Activated CD4-positive, alpha-beta T cell treated with anti-CD3 and anti-CD28 coated beads for 48 hours (primary cell): ENCODE results near the gene C4orf50.

ENCODE experiments used
- DNase-seq: peaks from one replicate; pipeline ENCODE4 v3.0.0-alpha.2; 2020

C4orf50 gene

DNA sequence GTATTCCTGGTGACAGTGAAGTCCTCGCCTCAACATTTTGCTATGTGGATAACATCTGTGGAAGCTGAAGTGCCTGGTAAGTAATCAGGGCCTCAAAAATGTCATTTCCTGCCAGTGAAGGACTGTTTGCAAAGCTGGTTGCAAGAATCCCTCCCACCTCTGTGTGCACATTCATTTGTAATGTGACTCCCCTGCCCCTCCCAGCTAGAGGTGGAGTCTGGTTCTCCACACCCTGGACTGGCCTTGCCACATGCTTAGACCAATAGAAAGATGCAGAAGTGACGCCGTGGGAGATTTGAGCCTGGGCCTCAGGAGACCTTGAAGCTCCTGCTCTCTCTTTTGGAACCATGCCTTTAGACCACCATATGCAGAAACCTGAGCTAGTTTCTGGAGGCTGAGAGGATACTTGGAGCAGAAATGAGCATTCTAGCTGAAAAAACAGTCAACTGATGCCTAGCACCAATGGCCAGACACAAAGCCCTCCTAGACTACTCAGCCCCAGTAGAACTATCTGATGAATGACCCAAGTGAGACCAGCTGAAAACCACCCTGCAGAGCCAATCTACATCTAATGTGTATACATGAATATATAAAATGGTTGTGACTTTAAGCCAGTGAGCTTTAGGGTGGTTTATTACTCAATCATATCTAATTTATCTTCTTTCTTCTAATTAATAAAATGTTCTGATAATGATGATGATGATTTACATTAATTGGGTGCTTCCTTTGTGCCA, 77.6 kb downstream of the C4orf50 start:
- no peak for DNase-seq

DNA sequence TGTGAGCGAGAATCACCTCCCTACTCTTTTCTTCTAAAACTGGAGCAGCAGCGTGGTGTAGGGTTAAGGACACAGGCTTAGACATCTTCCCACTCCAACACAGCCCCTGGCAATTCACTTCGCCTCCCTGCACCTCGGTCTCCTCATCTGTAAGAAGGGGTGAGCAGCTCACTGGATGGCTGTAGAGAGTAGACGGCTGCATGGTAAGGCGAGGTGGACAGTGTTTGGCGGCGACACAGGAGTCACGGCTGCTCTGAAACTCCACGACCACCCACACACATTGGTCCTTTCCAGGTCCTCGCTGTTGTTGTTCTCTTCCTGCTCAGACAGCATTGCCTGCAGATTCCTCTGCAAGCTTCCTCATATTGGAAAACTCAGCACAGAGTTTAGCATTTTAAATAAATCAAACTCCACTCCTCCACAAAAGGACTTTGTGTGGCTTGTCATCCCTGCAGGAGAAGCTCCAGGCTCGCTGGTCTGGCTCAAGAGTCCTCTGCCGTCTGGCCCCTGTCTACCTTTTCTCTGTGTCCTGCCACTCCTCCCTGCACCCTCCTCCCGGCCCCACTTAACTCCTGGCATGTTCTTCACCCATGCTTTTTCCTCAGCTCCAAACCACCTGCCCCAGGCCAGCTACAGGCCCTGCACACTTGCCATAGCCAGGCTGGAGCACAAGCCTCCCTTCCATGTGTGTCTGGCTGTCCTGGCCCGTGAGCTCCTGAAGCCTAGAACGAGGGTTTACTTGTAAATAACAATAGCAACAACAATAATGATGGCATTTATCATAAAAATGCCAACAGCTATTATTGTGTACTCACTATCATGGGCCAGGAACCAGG, 84.0 kb downstream of the C4orf50 start:
- DNase-seq, result no peak

DNA sequence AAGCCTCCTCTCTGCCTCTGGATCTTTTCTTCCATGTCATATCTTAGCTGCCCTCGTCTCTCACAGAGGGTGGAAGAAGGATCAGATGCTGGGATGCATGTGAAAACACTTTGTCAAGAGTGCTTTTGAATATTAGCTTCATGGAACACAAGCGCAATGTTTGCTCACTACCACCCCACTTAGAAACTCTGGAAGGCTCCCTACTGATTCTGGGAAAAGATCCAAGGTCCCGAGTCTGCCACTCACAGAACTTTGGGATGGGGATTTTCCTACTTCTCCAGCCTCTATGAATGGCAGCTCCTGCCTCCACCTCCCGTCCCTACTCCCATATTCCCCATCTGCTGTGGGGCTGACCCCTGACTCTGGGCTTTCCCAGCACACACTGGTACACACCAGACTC, 85.1 kb downstream of the C4orf50 start:
- DNase-seq, result no peak

DNA sequence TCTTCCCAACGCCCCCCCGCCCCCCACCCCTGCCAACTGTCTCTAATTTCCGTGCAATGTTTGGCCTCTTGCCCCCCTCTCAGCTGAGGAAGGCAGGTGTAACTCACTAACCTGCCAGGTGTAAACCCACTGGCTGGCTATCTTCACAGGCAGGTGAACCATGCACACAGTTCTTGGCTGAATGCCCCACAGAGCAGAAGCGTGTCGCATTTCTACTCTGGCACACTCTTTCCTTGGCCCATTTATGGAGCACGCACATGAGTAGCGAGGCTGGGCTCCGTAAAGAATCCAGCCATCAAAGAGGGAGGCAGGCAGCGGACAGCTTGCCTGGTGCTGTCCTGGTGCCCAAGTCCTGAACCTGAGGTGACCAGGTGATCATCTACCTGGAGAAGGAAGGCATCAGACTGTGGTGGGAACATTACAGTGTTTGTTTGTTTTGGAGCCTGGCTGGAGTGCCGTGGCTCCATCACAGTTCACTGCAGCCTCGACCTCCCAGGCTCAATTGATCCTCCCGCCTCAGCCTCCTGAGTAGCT, 86.1 kb downstream of the C4orf50 start:
- DNase-seq, result no peak

DNA sequence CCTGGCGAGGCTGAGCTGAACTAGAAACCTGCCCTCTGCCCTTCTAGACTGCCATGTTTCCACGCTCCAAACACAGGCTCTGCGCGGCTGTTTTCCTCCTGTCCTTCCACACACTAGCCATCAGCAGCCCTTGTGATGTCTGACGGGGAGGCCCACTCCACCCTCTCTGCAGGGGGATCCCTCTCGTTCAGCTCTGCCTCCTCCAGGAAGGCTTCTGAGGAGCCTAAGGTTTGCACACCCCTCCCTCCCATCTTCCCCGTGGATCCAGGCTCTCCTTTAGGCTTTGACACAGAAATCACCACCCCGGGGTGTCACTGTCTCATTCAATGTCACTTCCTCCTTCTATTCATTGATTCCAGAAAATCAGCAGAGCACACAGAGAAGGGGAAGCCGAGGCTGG, 86.7 kb downstream of the C4orf50 start:
- no peak for DNase-seq

DNA sequence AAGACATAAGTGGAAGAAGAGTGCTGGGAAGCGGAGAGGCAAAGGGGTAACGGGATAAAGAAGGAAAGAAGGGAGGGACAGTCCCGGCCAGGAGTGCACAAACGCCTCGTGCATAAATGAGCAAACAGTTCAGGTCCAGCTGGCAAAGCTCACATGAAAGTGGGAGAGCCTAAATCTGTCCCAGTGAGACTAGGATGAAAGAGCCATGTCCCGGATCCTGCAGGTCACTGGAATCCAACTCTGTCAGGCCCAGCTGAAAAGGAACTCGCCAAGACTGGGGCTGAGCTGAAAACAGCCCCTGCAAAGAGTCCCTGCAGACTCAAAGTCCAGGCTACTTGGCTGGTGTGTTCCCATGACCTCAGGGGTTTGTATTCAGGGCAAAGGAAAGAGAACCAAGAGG, 87.4 kb downstream of the C4orf50 start:
- DNase-seq, result no peak

DNA sequence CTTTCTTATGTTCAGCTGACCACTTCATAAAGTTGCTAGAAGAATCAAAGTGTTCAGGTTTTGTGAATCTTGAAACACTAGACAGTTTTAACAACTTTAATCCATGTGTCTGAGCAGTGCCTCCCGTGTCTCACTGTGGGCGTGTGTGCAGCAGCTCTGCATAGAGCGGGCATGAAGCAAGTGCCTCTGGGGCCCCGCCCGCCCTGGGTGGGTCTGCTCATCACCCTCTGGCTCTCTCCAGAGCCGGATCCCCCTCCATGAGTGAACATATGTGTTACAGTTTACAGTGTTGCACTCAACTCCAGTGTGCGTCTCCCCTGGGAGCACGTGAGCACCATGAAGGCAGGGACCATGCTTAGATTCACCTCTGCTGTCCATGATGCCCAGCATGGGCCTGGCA, 87.8 kb downstream of the C4orf50 start:
- no peak for DNase-seq

DNA sequence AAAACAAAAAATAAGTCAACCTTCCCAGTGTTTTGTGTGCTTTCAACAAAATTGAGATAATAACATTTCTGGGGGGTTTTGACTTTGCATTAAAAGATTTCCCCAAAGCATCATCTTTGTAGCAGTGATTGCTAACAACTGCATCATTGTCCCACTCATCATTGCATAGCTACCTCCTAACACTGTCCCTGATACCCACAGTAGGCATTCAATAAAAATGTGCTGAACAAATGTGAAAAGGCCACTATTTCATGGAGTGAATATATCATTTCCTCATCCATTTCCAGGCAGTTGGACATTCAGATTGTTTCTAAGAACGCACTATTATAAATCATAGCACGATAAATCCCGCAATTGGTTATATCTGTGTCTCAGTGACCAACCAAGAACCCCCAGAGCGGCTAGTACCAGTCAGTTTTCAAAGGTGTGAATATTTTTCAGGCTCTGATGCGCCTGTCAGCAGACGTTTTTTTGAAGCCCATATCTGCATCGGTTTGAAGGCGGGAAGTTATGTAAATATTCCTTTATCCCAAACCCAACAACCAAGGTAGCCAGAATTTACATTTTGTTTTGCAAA, 89.3 kb downstream of the C4orf50 start:
- DNase-seq, result no peak

DNA sequence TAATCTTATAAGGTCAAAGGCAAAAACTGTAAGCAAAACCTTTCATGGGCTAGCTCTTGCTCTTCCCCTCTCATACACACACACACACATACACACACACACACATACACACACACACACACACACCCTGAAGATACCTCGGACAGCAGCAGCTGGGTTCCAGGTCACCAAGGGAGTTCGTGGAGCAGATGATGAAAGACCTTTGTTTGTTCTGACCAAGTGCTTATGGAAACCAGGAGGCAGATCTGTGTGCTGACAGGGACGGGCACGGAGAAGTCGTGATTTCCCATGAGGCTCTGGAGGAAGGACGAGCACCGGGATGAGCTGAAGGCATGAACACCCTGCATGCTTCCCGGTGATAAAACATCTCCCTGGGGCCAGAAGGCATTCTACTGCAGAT, 90.0 kb downstream of the C4orf50 start:
- DNase-seq, result no peak

DNA sequence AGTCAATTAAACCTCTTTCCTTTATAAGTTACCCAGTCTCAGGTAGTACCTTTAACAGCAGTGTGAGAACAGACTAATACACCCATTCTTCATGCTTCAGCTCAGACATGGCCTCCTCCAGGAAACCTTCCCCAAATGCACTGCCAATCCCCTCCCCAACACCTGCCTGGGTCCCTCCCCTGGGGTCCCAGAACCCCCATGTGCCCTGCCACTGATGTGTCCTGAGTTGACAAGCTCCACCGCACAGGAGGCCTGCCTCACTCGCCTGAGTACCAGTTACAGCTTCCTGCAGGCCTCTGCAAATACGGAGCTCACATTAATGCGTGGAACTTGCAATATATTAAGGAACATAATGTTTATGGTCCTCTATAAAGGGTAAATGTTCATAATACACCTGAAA, 90.5 kb downstream of the C4orf50 start:
- DNase-seq, result no peak

DNA sequence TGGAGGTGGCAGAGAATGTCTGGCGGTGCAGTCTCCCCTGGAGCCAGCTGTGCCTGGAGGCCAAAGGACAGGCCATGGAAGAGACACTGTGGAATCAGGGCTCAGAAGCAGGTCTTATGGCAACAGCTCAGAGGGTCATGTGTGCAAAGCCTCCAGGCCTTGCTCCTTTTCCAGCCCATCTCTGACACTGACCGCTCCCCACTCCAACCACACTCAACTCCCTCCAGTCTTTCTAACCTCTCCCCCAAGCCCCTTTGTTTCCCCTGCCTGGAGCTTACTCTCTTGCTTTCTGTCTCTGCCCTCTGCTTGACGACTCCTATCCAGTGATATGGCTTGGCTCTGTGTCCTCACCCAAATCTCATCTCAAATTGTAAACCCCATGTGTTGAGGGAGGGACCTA, 91.1 kb downstream of the C4orf50 start:
- DNase-seq, result no peak

DNA sequence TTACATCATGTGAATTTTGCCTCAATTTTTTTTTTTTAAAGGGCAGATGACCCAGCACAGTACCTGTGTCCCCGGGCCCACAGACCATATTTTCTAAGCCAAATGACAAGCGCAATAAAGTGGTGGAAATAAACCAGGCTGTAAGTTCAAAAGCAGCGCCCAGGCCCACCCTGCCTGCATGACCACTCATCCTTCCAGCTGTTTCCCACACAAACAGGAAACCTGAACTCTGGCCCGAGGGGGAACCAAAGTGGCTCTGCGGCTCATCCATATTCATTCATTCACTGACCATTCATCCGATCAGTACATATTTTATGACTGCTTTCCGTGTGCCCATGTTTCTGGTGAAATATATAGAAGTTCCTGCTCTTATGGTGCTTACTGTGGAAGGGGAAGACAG, 91.6 kb downstream of the C4orf50 start:
- no peak for DNase-seq

DNA sequence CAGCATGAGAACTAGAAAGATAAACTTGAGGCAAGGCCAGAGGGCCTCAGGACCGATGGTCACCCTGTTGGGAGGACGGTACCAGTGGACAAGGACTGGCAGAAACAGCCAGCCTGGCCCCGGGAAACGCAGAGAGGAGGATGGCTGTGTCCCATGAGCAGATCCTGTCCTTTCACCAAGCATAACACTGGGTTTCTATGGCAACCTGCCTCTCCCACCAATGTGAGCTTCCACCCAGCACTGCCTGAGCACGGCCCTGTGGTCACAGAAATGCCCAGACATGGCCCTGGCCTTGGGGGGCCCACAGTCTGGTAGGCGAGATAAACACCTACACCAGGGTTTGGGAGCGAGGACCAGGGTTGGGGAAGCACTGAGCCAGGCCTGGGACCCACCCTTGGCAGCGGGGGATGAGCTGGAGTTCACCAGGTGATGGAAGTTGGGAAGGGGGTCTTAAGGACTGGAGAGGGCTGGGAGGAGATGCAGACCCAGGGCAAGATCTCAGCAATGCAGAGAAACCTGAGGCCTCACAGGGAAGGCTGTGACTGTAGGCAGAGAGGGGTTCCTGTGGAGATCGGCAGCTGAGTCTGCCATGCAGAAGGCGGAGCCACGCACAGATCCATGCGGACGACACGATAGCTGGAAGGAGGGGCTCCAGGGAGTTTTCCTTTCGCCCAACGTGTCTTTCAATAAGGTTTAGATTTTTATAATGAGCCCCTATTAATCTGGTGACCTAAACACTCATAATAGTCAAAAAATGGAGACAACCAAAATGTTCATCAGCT, 92.6 kb downstream of the C4orf50 start:
- no peak for DNase-seq

DNA sequence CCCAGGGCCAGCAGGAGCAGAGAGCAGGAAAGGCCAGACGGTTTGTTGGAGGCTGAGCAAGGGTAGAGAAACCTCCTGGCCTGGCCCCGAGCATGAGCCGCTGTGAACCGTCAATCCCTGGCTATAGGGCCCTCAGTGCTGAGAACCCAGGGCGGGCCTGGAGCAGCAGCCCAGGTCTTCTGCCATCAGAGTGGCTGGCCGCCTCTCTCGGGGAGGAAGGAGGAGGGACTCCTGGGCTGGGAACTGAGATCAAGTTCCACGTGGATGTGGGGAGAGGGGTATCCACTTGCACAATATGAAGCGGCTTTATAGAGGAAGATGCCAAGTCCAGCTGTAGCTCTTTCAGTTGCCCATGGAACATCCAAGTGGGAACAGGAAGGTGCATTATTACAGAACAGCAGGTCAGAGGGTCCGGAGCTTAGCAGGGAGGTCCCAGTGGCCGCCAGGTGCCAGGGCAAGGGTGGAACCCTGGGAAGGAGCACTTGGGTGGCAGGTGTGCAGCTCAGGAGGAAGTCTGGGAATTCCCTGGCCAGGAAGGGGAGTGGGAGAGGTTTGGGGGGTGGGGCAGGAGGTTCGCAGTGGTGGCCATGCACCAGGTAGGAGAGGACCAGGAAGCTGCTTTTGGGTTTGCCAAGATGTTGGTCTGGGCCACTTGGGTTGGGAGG, 93.6 kb downstream of the C4orf50 start:
- no peak for DNase-seq

DNA sequence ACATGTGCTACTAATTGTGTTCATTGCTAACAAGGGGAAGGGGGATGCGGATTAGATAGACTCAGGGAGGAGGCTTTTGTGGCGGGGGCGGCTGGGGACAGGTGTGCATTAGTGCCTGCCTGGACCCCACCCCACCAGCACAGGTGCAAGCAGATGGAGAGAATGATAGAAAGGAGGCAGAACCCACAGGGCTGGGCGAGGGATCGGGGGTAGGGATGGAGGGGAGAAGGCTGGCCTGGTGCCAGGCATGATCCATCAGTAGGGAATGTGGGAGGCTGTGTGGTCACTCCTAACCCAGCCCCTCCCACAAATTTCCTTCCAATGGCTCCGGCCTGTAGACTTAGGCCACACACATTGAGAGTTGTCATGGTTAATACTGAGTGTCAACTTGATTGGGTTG, 94.9 kb downstream of the C4orf50 start:
- DNase-seq, result no peak

DNA sequence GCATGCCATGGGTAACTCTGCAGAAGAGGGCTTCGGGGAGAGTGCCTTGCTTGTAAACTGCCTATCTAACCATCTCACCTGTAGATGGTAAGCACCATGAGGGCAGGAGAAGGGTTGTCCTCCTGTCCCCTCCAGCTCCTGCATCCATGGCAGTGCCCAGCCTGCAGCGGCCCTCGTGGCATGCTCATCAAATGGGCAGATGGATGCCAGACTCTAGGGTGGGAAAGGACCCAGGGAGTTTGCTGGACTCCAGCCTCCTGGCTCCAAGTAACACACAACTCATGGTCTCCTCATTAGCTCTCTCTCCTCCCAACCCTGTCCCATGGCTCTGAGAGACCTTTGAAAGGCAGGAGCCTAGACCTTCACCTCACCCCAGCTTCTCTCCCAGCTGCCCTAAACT, 95.7 kb downstream of the C4orf50 start:
- no peak for DNase-seq

DNA sequence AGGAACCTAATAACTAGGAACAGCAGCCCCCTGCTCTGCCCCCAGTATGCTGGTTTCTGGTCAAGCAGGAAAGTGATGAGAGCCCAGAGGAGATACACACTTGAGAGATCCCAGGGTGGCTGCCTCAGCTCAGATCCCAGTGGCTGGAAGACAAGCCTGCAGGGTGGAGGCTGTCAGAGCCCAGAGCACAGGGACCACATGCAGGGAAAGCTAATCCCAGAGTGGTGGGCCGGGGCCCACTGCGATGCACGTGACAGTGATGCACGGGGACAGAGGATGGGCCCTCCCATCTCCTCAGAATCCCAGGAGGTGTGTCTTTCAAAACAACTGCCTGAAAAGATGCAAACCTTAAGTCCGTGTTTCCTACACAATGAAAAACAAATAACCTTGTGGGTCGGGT, 96.2 kb downstream of the C4orf50 start:
- DNase-seq, result no peak

DNA sequence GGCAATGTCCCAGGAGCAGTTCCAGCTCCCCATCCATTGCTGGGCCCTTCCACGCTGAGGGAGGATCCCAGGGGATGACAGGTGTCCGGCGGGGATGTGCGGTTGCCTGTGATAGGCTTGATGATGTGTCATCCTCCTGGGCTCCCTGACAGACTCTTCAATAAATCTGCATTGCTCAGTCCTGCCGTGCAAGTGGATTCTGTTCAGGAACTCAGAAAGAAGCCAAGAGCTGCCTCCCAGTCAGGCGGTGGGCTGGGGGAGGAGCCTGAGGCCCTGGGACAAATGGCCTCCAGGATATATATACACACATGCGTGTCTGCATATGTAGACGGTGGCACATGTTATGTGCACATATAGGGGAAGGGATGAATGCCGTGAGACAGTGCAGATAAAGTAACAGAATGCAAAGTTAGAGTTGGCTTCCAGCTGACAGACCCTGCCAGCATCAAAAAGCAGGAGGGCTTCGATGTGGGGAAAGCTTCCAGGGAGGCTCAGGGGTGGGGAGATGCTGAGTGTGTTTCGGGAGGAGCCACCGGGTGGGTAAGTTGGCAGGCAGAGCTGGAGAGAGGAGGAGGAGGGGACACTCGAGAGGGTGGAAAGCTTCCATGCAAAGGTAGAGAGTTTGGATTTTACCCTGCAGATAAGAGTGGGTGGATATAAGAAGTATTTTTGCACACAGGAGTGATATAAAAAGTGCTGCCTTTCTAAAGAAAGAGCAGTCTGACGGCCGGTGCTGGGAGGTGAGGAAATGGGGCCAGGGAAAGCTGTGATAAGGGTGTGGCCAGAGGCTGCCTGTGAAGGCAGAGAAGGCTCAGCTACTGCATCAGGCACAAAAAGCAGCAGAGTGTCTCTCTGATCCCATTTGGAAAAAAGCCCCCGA, 96.9 kb downstream of the C4orf50 start:
- no peak for DNase-seq

DNA sequence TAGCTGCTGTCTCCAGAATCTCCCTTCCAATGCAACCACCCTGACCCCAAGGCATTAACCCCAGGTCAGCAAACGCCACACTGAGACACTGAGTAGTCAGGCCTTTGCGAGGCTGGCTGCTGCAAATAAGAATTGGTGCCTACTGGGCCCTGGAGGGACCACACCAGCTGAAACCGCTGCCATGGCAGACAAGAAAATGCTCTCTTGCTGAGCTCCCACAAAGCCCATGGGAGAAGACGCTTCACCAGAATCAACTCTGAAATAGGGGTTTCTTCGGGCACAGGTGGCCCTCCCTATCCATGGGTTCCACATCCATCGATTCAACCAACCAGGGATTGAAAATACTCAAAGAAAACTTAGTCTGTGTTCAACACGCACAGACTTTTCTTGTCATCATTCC, 98.7 kb downstream of the C4orf50 start:
- no peak for DNase-seq

DNA sequence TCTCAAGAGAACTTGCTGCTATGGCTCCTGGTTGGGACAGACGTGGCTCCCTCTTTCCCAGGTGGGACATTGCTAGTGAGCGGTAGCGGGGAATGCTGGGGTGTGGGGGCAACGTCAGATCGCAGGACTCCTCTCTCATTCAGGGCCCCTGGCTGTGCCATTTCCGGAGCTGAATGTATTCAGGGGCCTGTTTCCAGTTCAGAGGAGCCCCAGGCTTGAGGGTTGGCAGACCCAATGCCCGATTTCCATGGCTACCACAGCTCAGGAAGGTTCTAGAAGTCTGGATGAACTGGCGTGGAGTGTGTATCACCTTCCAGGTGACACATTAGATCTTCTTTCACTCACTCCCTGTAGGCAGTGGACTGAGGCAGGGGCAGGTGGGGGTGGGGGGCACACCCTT, 99.2 kb downstream of the C4orf50 start:
- no peak for DNase-seq

DNA sequence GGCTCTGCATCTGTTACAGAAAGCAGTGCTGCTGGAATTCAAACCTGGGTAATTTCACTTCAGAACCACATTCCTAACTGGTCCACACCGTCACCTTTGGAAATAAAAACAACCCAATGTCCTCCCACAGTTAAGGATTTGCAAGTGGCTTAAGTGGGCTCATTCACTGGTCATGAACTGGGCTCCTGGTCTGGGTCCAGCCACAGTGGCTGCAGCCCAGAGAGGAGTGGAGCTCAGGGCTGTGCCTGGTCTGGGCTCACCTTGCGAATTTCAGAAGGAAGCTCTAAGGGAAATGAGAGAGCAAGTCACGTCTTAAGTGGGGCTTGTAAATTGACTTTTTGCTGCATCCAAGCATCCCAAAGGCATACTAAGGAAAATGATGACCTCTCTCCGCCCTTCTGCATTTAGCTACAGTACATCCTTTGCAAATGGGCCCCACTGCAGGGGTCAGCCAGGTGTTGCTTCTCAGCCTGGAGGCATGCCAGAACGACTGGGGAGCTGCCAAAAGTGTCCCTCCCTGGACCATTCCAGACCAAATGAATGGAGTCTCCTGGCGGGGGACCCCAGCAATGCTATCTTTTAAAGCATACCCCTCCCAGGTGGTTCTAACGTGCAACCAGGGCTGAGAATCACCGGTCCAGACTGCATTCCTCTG, 99.8 kb downstream of the C4orf50 start:
- DNase-seq, result no peak
